ENCODE data around the gene FSD1. TPM values are rescaled to one million over a fixed set of nuclear protein-coding genes. Genes with fewer than 3 reads are reported as not detected.
A peak's percentile ranks its signal among the peaks of the same experiment; 100 is the strongest.

FSD1 gene
- total RNA-seq, 2 experiments from 2014 or later: 7.8 to 8.1 TPM

GRCh38 chr19:4291184-4291732 is 13.1 kb upstream of the FSD1 start:
- H3K9me3 Mint-ChIP-seq: no peaks in the 10 kb centered on the region
- DNase-seq: no peak
- ChIA-PET CTCF (no interaction called here), POLR2A (no interaction called here)
- H3K27ac Mint-ChIP-seq: no peak overlapping the region
- no peaks in the 10 kb centered on the region for H3K27me3 Mint-ChIP-seq
- no peak overlapping the region for H3K4me3 Mint-ChIP-seq
- no peaks in the 10 kb centered on the region for H3K4me1 Mint-ChIP-seq (ENCODE audit: low read depth)
- H3K36me3 Mint-ChIP-seq: no peaks in the 10 kb centered on the region
- intact Hi-C loops (cut with micrococcal nuclease): no loop called here

GRCh38 chr19:4292515-4292914 is 11.9 kb upstream of the FSD1 start:
- Mint-ChIP-seq H3K27ac (no peak overlapping the region), H3K27me3 (no peaks in the 10 kb centered on the region), H3K4me1 (ENCODE audit: low read depth) (no peaks in the 10 kb centered on the region), H3K9me3 (no peaks in the 10 kb centered on the region), H3K4me3 (no peak overlapping the region), H3K36me3 (no peaks in the 10 kb centered on the region)
- intact Hi-C loops (cut with micrococcal nuclease): no loop called here
- CTCF ChIA-PET: no interaction called here
- no peak for DNase-seq
- POLR2A ChIA-PET: no interaction called here

GRCh38 chr19:4294389-4294788 is 10.0 kb upstream of the FSD1 start:
- no peaks in the 10 kb centered on the region for H3K9me3 Mint-ChIP-seq
- no peak for DNase-seq
- no peaks in the 10 kb centered on the region for H3K27me3 Mint-ChIP-seq
- H3K4me3 Mint-ChIP-seq: no peak overlapping the region
- ChIA-PET CTCF (no interaction called here), POLR2A (no interaction called here)
- no peaks in the 10 kb centered on the region for H3K36me3 Mint-ChIP-seq
- no peak overlapping the region for H3K27ac Mint-ChIP-seq
- peaks cover 4% of the 10 kb centered on the region for H3K4me1 Mint-ChIP-seq (ENCODE audit: low read depth)
- intact Hi-C loops (cut with micrococcal nuclease): no loop called here

- peaks cover 4% of the 10 kb centered on the region for H3K4me1 Mint-ChIP-seq (ENCODE audit: low read depth)
- ChIA-PET CTCF (interaction anchor here (1.7 kb wide), 1 partner anchor 29 kb away, joined by 6 read pairs; no protein-coding TSS in a partner anchor), POLR2A (no interaction called here)
- no peaks in the 10 kb centered on the region for H3K27me3 Mint-ChIP-seq
- no peak overlapping the region for H3K27ac Mint-ChIP-seq
- no peak for DNase-seq
- no peaks in the 10 kb centered on the region for H3K9me3 Mint-ChIP-seq
- intact Hi-C loops (cut with micrococcal nuclease): no loop called here
- H3K4me3 Mint-ChIP-seq: no peak overlapping the region
- no peaks in the 10 kb centered on the region for H3K36me3 Mint-ChIP-seq
Observed at GRCh38 chr19:4295972-4296771, 8.2 kb upstream of the FSD1 start.

GRCh38 chr19:4297901-4298809 is 6.2 kb upstream of the FSD1 start:
- intact Hi-C loops (cut with micrococcal nuclease): no loop called here
- H3K9me3 Mint-ChIP-seq: no peaks in the 10 kb centered on the region
- no peaks in the 10 kb centered on the region for H3K36me3 Mint-ChIP-seq
- CTCF ChIA-PET: interaction anchor here (1.7 kb wide), 1 partner anchor 54 kb away, joined by 6 read pairs; no protein-coding TSS in a partner anchor
- H3K4me3 Mint-ChIP-seq: no peak overlapping the region
- H3K27me3 Mint-ChIP-seq: no peaks in the 10 kb centered on the region
- peak; percentile 46 for DNase-seq
- no peak overlapping the region for H3K27ac Mint-ChIP-seq
- POLR2A ChIA-PET: no interaction called here
- peaks cover 20% of the 10 kb centered on the region for H3K4me1 Mint-ChIP-seq (ENCODE audit: low read depth)

GRCh38 chr19:4298810-4299550 is 5.4 kb upstream of the FSD1 start:
- ChIA-PET POLR2A (no interaction called here), CTCF (interaction anchor here (1.7 kb wide), 1 partner anchor 53 kb away, joined by 6 read pairs; no protein-coding TSS in a partner anchor)
- Mint-ChIP-seq H3K27ac (peak overlapping the region; percentile 16), H3K4me3 (no peak overlapping the region), H3K4me1 (ENCODE audit: low read depth) (peaks cover 24% of the 10 kb centered on the region), H3K36me3 (no peaks in the 10 kb centered on the region), H3K9me3 (no peaks in the 10 kb centered on the region), H3K27me3 (no peaks in the 10 kb centered on the region)
- no peak for DNase-seq
- intact Hi-C loops (cut with micrococcal nuclease): no loop called here

GRCh38 chr19:4300589-4300988 is 3.8 kb upstream of the FSD1 start:
- H3K4me3 Mint-ChIP-seq: no peak overlapping the region
- H3K27ac Mint-ChIP-seq: no peak overlapping the region
- H3K36me3 Mint-ChIP-seq: no peaks in the 10 kb centered on the region
- H3K27me3 Mint-ChIP-seq: no peaks in the 10 kb centered on the region
- ChIA-PET CTCF (no interaction called here), POLR2A (no interaction called here)
- no peak for DNase-seq
- intact Hi-C loops (cut with micrococcal nuclease): no loop called here
- H3K9me3 Mint-ChIP-seq: no peaks in the 10 kb centered on the region
- H3K4me1 Mint-ChIP-seq (ENCODE audit: low read depth): peaks cover 32% of the 10 kb centered on the region

GRCh38 chr19:4301590-4302242 is 2.7 kb upstream of the FSD1 start:
- peaks cover 32% of the 10 kb centered on the region for H3K4me1 Mint-ChIP-seq (ENCODE audit: low read depth)
- POLR2A ChIA-PET: no interaction called here
- CTCF ChIA-PET: no interaction called here
- peak overlapping the region; percentile 64 for H3K27ac Mint-ChIP-seq
- no peaks in the 10 kb centered on the region for H3K36me3 Mint-ChIP-seq
- intact Hi-C loops (cut with micrococcal nuclease): no loop called here
- H3K27me3 Mint-ChIP-seq: no peaks in the 10 kb centered on the region
- DNase-seq: no peak
- no peaks in the 10 kb centered on the region for H3K9me3 Mint-ChIP-seq
- H3K4me3 Mint-ChIP-seq: peak overlapping the region; percentile 61

GRCh38 chr19:4302243-4302640 is 2.2 kb upstream of the FSD1 start, which contains the start of gene TMIGD2:
Gene TMIGD2 (minus strand): TSS chr19:4302389. CDS start chr19:4302385, 4 bp downstream.
- H3K4me1 Mint-ChIP-seq (ENCODE audit: low read depth): peaks cover 32% of the 10 kb centered on the region
- no peaks in the 10 kb centered on the region for H3K36me3 Mint-ChIP-seq
- CTCF ChIA-PET: interaction anchor here (1.0 kb wide), 1 partner anchor 35 kb away, joined by 5 read pairs; no protein-coding TSS in a partner anchor
- POLR2A ChIA-PET: no interaction called here
- no peak for DNase-seq
- H3K27me3 Mint-ChIP-seq: no peaks in the 10 kb centered on the region
- no peaks in the 10 kb centered on the region for H3K9me3 Mint-ChIP-seq
- intact Hi-C loops (cut with micrococcal nuclease): no loop called here
- peak within 1 kb of the TSS; percentile 61 for H3K4me3 Mint-ChIP-seq
- peak within 1 kb of the TSS; percentile 64 for H3K27ac Mint-ChIP-seq

GRCh38 chr19:4303819-4304537 is 420 bp upstream of the FSD1 start:
- Mint-ChIP-seq H3K36me3 (no peaks in the 10 kb centered on the region), H3K4me3 (peak overlapping the region; percentile 48), H3K4me1 (ENCODE audit: low read depth) (peaks cover 28% of the 10 kb centered on the region), H3K27me3 (no peaks in the 10 kb centered on the region), H3K9me3 (no peaks in the 10 kb centered on the region), H3K27ac (no peak overlapping the region)
- ChIA-PET POLR2A (interaction anchor here (1.5 kb wide), 1 partner anchor 39 kb away, joined by 6 read pairs; the partner anchor contains the start of gene MPND), CTCF (interaction anchor here (1.0 kb wide), 1 partner anchor 37 kb away, joined by 3 read pairs; no protein-coding TSS in a partner anchor)
- DNase-seq: no peak
- intact Hi-C loops (cut with micrococcal nuclease): no loop called here

GRCh38 chr19:4305257-4305612 is 837 bp downstream of the FSD1 start:
- no peaks in the 10 kb centered on the region for H3K36me3 Mint-ChIP-seq
- intact Hi-C loops (cut with micrococcal nuclease): no loop called here
- no peaks in the 10 kb centered on the region for H3K9me3 Mint-ChIP-seq
- ChIA-PET CTCF (no interaction called here), POLR2A (no interaction called here)
- peak overlapping the region; percentile 50 for H3K4me3 Mint-ChIP-seq
- no peaks in the 10 kb centered on the region for H3K27me3 Mint-ChIP-seq
- no peak for DNase-seq
- peaks cover 28% of the 10 kb centered on the region for H3K4me1 Mint-ChIP-seq (ENCODE audit: low read depth)
- H3K27ac Mint-ChIP-seq: no peak overlapping the region

All from activated CD4-positive, alpha-beta memory T cell treated with anti-CD3 and anti-CD28 coated beads for 36 hours (primary cell).